Measurements from ENCODE around the gene IRF8.
"Not testable (repeated sequence)": the region's sequence is repeated elsewhere in the genome, so short reads cannot be mapped to it uniquely, and the experiment has no call there.

The IRF8 gene

DNA sequence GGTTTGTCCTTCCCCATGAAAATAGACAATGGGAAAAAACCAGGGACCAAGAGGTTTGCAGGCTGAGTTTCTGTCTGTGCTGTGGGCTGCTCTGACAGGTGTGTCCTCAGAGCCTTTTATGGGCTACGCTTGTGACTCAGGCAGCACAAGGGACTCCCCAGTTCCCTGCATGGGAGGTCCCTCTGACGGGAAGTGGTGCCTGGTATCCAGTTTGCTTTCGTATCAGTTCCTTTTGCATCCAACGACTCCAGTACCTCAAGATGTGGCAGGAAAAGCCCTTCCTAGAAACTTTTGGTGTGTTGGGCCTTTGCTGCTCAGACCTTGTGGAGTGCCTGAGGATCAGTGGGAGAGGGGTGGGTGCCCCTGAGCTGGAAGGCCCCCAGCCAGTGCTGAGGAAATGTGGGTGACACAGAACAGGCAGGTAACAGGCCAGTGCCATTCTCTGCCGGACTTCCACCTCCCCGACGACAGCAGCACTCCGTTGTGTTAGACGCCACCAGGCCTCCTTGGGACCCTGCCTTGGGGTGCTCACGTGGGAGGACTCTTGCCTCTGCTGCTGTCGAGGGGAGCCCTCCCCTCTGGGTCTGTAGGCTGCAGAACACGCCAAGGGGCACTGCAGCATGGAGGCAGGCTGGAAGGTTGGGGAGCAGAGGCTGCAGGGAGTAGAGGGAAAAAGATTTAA, 38.4 kb upstream of the IRF8 start:
- no peak for DNase-seq
- TF ChIP-seq GATA1 (IDR thresholded peaks at IDR 0.05; ENCODE audit: low read depth, low read length) (no peak), POLR2A (IDR thresholded peaks at IDR 0.05; ENCODE audit: low read length) (no peak)

DNA sequence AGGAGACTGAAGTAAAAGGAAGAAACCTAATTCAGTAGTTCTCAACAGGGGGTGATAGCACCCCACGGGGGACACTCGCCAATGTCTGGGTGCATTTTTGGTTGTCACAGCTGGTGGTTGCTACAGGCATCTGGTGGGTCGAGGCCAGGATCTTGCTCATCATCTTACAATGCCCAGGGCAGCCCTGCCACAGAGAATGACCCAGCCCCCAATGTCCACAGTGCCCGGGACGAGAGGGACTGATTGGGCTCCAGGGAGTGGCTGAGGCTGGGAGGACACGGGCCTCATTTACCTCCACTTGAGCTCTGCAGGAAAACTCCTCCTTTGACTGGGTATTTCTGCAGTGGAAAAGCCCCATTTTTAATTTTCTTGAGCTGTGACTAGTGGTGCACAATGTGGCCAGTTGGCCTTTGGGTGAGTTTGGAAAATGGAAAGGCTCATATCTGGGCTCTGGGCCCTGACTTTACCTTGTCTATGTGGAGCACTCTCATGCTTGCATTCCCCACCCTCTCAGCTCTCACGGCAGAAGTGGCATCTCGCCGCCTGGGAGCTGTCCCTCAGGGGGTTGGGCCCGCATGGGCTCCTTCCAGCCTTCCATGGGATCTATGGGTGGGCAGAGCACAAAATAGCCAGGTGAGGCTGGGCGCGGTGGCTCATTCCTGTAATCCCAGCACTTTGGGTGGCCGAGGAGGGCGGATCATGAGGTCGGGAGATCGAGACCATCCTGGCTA, 37.7 kb upstream of the IRF8 start:
- TF ChIP-seq POLR2A (IDR thresholded peaks at IDR 0.05; ENCODE audit: low read length) (no peak), GATA1 (IDR thresholded peaks at IDR 0.05; ENCODE audit: low read depth, low read length) (no peak)
- DNase-seq, result no peak

DNA sequence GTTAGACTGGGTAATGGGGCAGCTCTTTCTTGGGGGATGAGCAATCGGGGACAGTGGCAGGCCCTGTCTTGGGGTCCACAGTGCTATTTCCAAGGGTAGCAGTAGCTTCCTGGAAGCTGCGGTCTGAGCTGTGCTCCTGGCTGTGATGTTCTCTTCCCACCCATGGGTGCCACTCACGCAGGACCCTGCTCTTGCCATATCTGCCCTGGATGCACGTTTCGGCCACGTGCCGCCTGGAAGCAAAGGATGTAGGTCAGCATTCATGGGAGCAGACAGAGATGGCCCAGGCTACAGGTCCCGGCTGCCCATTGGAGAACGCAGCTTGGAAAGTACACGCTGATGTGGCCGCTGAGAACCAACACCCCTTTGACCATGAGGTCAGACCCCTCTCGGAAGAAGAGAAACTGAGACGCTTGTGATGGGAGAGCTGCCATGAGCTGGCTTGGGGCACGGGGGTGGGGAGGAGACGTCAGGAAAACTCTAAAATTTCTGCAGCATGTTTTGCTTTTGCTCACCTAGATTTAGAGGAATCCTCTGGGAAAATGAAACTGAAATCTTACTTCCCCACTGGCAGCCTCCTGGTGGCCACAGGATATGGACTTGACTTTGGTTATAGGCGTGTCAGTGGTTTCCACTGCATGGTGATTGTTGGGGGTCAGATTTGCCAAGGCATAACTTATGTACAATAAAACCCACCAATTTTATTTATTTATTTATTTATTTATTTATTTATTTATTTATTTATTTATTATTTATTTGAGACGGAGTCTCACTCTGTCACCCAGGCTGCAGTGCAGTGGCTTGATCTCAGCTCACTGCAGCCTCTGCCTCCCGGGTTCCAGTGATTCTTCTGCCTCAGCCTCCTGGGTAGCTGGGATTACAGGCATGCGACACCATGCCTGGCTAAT, 36.2 kb upstream of the IRF8 start:
- no peak for TF ChIP-seq POLR2A (IDR thresholded peaks at IDR 0.05; ENCODE audit: low read length)
- TF ChIP-seq GATA1 (IDR thresholded peaks at IDR 0.05; ENCODE audit: low read depth, low read length), result no peak
- DNase-seq, result no peak

DNA sequence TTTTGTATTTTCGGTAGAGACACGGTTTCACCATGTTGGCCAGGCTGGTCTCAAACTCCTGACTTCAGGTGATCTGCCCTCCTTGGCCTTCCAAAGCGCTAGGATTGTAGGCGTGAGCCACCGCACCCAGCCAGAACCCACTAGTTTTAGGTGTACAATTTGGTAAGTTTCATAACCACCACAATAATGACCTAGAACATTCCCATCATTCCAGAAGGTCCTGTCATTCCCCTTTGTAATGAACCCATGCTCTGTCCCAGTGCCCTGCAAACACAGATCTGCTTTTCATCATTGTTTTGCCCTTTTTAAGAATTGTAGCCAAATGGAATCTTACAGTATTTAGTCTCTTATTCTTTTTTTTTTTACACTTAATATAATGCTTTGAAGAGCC, 35.6 kb upstream of the IRF8 start:
- DNase-seq, result no peak
- TF ChIP-seq GATA1 (IDR thresholded peaks at IDR 0.05; ENCODE audit: low read depth, low read length), result no peak
- TF ChIP-seq POLR2A (IDR thresholded peaks at IDR 0.05; ENCODE audit: low read length), result no peak

DNA sequence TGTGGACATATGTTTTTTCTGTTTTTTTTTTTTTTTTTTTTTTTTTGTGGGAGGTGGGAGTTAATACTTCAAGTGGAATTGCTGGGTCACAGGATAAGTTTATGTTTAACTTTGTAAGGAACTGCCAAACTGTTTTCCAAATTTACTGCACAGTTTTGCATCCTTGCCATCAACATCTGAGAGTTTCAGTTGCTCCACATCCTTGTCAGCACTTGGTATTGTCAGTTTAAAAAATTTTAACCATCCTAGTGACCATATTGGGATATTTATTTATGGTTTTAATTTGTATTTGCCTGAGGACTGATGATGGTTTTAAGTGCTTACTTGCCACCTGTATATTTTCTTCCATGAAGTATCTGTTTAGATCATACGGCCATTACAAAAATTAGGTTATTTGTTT, 34.0 kb upstream of the IRF8 start:
- no peak for DNase-seq
- TF ChIP-seq GATA1 (IDR thresholded peaks at IDR 0.05; ENCODE audit: low read depth, low read length), result no peak
- TF ChIP-seq POLR2A (IDR thresholded peaks at IDR 0.05; ENCODE audit: low read length), result no peak

DNA sequence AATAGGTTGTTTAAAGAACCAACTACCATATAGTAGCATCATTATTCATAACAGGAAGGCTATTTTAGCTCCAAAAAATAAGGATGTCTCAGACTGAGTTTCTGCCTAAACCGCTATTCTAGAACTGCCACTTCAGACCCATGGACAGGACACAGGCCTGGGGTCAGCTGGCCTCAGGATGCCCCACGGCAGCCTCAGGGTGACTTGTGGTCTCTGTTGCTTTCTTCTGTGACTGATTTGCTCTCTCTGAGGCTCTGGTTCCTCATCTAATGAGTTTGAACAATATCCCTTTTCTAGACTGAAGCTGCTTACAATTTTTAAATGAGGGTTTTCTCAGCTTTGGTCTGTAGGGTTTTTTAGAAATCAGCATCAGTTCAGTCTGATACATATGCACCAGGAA, 31.8 kb upstream of the IRF8 start:
- TF ChIP-seq GATA1 (IDR thresholded peaks at IDR 0.05; ENCODE audit: low read depth, low read length) (no peak), POLR2A (IDR thresholded peaks at IDR 0.05; ENCODE audit: low read length) (no peak)
- DNase-seq, result no peak

DNA sequence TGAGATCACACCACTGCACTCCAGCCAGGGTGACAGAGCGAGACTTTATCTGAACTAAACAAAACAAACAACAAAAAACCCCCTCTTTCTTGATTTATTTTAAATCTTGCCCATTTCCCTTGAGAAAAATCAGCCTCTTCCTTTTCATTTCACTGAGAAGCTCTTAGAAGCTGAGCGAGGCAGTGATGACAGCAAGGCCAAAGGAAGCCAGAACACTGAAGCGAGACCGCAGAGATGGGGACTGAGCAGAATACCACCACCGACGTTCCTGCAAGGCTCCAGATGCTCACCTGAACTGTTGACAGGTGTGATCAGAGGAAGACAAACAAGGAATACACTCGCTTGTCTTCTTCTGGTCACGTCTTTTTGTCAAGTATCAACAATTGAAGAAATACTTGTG, 30.5 kb upstream of the IRF8 start:
- TF ChIP-seq POLR2A (IDR thresholded peaks at IDR 0.05; ENCODE audit: low read length) (no peak), GATA1 (IDR thresholded peaks at IDR 0.05; ENCODE audit: low read depth, low read length) (no peak)
- DNase-seq, result no peak

DNA sequence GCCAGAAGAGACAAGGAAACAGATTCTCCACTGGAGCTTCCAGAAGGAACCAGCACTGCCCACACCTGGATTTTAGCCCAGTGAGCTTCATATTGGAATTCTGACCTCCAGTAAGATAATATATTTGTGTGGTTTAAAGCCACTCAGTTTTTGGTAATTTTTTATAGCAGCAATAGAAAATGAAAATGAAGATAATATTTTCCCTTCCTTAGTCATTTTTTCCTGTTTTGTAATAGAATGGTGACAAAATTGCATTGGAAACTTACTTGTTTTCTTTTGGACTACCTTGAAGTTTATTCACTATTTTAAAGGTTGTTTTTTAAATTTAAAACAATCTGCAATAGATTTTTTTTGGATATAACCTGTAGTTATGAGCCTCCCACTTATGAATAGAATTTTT, 29.8 kb upstream of the IRF8 start:
- DNase-seq, result no peak
- no peak for TF ChIP-seq POLR2A (IDR thresholded peaks at IDR 0.05; ENCODE audit: low read length)
- no peak for TF ChIP-seq GATA1 (IDR thresholded peaks at IDR 0.05; ENCODE audit: low read depth, low read length)

DNA sequence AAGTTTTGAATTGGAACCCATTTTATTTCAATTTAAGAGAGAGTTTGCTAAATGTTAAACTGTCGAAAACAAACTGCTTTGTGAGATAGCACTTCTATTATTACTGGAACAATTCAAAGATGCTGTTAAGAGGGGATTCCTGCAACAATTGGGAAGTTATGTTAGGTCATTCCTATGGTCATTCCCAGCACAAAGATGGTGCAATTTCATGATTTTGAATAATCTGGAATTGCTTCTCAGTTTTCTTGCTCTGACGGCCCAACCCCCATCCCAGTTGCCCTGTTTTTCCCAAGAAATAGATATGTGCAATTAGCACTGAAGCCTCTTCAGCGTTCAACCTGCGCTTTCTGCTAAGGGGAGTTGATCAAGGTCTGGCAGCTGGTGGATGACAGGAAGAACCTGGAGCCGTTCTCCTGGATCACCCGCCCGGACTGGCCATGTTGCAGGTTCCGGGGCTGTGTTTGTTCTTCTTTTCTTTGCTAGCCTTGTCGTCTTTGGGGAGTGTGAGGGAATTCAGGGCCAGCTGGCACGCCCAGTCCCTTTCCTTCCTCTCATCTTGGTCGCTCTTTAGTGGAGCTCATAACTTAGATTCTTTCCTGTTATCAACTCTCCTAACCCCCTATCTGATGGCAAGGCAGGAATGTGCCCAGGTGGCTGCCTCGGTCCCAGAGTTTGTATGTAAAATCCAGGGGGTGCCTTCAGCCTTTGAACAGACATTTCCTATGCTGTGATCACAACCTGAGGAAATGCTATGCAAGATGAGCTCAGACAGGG, 29.0 kb upstream of the IRF8 start:
- no peak for DNase-seq
- TF ChIP-seq GATA1 (IDR thresholded peaks at IDR 0.05; ENCODE audit: low read depth, low read length), result no peak
- no peak for TF ChIP-seq POLR2A (IDR thresholded peaks at IDR 0.05; ENCODE audit: low read length)

DNA sequence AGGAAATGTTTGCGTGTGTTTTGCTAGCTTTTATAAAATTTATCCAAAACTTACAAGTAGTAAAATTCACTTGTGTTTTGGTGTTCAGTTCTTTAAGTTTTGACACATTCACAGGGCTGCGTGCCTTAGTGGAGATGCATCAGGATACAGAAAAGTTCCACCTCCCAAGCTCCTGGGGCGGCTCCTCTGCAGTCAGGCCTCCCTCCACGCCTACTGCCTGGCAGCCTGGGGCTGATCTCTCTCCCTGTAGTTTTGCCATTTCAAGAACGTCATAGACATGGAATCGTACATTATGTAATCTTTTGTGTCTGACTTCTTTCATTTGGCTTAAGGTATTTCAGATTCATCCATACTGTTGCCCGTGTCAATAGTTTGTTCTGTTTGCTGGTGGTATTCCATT, 27.2 kb upstream of the IRF8 start:
- TF ChIP-seq POLR2A (IDR thresholded peaks at IDR 0.05; ENCODE audit: low read length) (no peak), GATA1 (IDR thresholded peaks at IDR 0.05; ENCODE audit: low read depth, low read length) (no peak)
- no peak for DNase-seq

DNA sequence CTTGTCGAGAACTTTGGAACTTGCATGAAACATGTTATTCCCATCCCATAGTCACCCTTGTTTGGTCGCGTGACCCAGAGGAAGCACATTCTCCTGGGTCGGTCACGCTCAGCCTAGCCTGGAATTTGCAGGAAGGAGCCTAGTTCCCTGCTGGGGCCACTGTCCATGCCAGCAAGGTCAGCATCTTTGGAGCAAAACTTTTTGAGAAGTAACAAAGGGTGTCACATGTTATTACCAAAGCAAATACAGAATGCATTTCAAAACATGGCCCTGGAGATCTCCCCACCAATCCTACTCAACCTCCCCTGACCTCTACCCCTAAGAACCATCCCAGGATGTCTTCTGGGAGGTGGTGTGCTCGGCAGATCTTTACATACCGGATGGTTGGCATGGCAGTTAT, 26.2 kb upstream of the IRF8 start:
- DNase-seq, result no peak
- TF ChIP-seq POLR2A (IDR thresholded peaks at IDR 0.05; ENCODE audit: low read length) (no peak), GATA1 (IDR thresholded peaks at IDR 0.05; ENCODE audit: low read depth, low read length) (no peak)

DNA sequence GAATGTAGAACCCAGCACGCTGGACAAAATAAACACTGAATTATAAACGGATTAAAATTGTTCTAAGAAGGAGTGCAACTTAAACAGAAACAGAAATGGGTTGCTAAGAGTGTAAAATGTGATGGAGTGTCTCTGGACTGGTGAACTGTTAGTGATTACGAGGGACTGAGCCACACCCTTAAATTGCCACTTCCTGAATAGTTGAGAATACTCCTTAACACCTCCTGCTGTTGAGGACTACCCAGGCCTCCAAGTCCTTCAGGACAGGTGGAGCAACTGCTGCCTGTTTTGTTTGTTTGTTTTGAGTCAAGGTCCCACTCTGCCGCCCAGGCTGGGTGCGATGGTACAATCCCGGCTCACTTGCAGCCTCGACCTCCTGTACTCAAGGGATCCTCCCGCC, 25.8 kb upstream of the IRF8 start:
- no peak for DNase-seq
- TF ChIP-seq GATA1 (IDR thresholded peaks at IDR 0.05; ENCODE audit: low read depth, low read length) (no peak), POLR2A (IDR thresholded peaks at IDR 0.05; ENCODE audit: low read length) (no peak)

DNA sequence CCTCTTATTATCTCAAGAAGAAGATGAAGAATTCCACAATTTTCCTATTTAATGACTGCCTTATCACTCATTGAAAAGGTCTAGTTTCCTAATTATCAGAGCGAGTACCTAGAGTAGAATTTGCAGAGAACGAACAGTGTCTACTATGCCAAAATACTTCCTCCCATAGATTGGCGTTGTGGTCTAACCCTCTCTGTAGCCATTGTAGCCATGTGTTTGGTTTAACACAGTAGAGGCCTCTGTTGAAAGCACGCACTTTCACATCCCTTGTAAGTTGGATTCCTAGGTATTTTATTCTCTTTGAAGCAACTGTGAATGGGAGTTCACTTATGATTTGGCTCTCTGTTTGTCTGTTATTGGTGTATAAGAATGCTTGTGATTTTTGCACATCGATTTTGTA, 24.9 kb upstream of the IRF8 start:
- DNase-seq, result not testable (repeated sequence)

DNA sequence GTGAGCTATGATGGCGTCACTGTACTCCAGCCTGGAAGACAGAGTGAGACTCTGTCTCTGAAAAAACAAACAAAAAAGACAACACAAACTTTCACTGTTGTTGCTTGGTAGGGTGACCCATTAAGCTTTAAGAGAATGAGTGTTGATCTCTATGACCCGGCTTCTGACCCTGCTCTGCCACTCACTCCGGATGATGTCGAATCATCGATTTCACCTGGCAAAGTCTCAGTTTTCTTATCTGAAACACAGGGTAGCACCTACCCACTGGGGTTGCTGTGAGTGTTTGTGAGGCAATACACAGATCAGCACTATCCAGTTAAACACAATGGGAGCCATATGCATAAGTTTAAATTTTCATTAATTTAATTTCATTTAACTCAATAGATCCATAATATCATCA, 20.6 kb upstream of the IRF8 start:
- no peak for DNase-seq
- TF ChIP-seq POLR2A (IDR thresholded peaks at IDR 0.05; ENCODE audit: low read length) (no peak), GATA1 (IDR thresholded peaks at IDR 0.05; ENCODE audit: low read depth, low read length) (no peak)

All from erythroblast (primary cell).